B cell (primary cell): Measurements from ENCODE around the gene GALNT18. TPM values are rescaled to one million over a fixed set of nuclear protein-coding genes. Genes with fewer than 3 reads are reported as not detected.

Experiments used
- ATAC-seq: fragments of 200-7000 bp; cut with Tn5 transposase; one replicate; pipeline ENCODE4 v1.10.0; 2021; ENCODE audit warnings: low read depth, mild to moderate bottlenecking, moderate number of reproducible peaks, moderate library complexity
- CTCF ChIA-PET: fragments of 350-600 bp; sonication (Branson Sonifier 250); formaldehyde crosslinking; loops from one replicate; lab custom pipeline; 2021; ENCODE audit warnings: antibody characterized with exemption, inconsistent platforms; lab: Charles Lee
- POLR2A ChIA-PET: fragments of 350-600 bp; sonication (Branson Sonifier 250); formaldehyde crosslinking; loops from one replicate; lab custom pipeline; 2021; ENCODE audit warnings: antibody characterized with exemption; lab: Charles Lee
- DNase-seq: peaks from one replicate; pipeline ENCODE4 v3.0.0; 2013
- H2AFZ ChIP-seq: 2 replicates; pipeline ENCODE4 v1.6.1; 2012; ENCODE audit warnings: mild to moderate bottlenecking, low read depth, low read length; ENCODE audit not compliant: insufficient read depth, poor library complexity, severe bottlenecking
- H3K27ac ChIP-seq, 2 donors: 1 replicate in 1 of 2; 2 replicates in 1 of 2; pipeline ENCODE4 v1.5.1; 2012 to 2013; ENCODE audit warnings: low read length in 2 of 2, mild to moderate bottlenecking in 2 of 2, moderate library complexity in 1 of 2
- H3K27me3 ChIP-seq, 4 experiments: fragments of 200-600 bp in 1 of 4; sonication (generic) in 1 of 4; replicated peaks in 1 of 4; 1 replicate in 2 of 4; 2 replicates in 2 of 4; pipeline versions ENCODE4 v1.6.1 to v1.7.0; 2013 to 2016; ENCODE audit warnings: low read length in 3 of 4, mild to moderate bottlenecking in 2 of 4, mixed read lengths in 1 of 4, moderate library complexity in 1 of 4; ENCODE audit not compliant: insufficient read depth in 4 of 4, control insufficient read depth in 3 of 4; ENCODE audit errors: control extremely low read depth in 1 of 4
- H3K36me3 ChIP-seq, 2 experiments: replicated peaks in 1 of 2; 1 replicate in 1 of 2; 2 replicates in 1 of 2; pipeline versions ENCODE4 v1.6.1 to v1.7.1; 2013; ENCODE audit warnings: low read length in 1 of 2; ENCODE audit not compliant: insufficient read depth in 2 of 2, control insufficient read depth in 1 of 2; ENCODE audit errors: control extremely low read depth in 1 of 2, extremely low read depth in 1 of 2
- H3K4me1 ChIP-seq, 2 donors: fragments of 200-600 bp in 1 of 2; sonication (generic) in 1 of 2; 1 replicate in 1 of 2; 2 replicates in 1 of 2; pipeline versions ENCODE4 v1.5.1 to v1.6.1; 2013 to 2017; ENCODE audit warnings: low read length in 2 of 2; ENCODE audit not compliant: control insufficient read depth in 2 of 2, insufficient read depth in 2 of 2
- H3K4me2 ChIP-seq: replicated peaks from 2 replicates; pipeline ENCODE3; 2012; ENCODE audit warnings: mild to moderate bottlenecking, low read depth, low read length; ENCODE audit not compliant: poor library complexity, severe bottlenecking
- H3K4me3 ChIP-seq, 5 experiments: fragments of 200-600 bp in 1 of 5; sonication (generic) in 1 of 5; 1 replicate in 3 of 5; 2 replicates in 2 of 5; pipeline versions ENCODE4 v1.5.1 to v1.7.0; 2011 to 2016; ENCODE audit warnings: low read length in 4 of 5, mild to moderate bottlenecking in 4 of 5, low read depth in 2 of 5, control low read depth in 1 of 5, moderate library complexity in 1 of 5; ENCODE audit not compliant: insufficient read depth in 1 of 5; ENCODE audit errors: control extremely low read depth in 1 of 5, extremely low read depth in 1 of 5
- H3K79me2 ChIP-seq: fragments of 200-600 bp; sonication (generic); one replicate; pipeline ENCODE4 v1.6.0; 2016; ENCODE audit warnings: low read length; ENCODE audit not compliant: control insufficient read depth, insufficient read depth
- H3K9ac ChIP-seq: fragments of 200-600 bp; sonication (generic); 2 replicates; pipeline ENCODE4 v1.6.1; 2017; ENCODE audit warnings: mild to moderate bottlenecking, low read length, moderate library complexity
- H3K9me3 ChIP-seq, 3 donors: one replicate each; pipeline versions ENCODE4 v1.6.1 to v1.7.1; 2013; ENCODE audit warnings: low read length in 2 of 3; ENCODE audit not compliant: control insufficient read depth in 2 of 3, insufficient read depth in 1 of 3; ENCODE audit errors: control extremely low read depth in 1 of 3
- H4K20me1 ChIP-seq: 2 replicates; pipeline ENCODE4 v1.6.0; 2012; ENCODE audit warnings: mild to moderate bottlenecking, low read length; ENCODE audit not compliant: insufficient read depth, control insufficient read depth, poor library complexity, severe bottlenecking
- H3K27ac Mint-ChIP-seq: one replicate; pipeline ENCODE4 v1.8.0; 2021; ENCODE audit warnings: mixed read lengths
- H3K27me3 Mint-ChIP-seq: one replicate; pipeline ENCODE4 v1.8.0; 2021; ENCODE audit warnings: mixed read lengths
- H3K4me1 Mint-ChIP-seq: one replicate; pipeline ENCODE4 v1.8.0; 2021; ENCODE audit warnings: mixed read lengths
- H3K4me3 Mint-ChIP-seq: one replicate; pipeline ENCODE4 v1.8.0; 2021; ENCODE audit warnings: mixed read lengths
- H3K9me3 Mint-ChIP-seq: one replicate; pipeline ENCODE4 v1.8.0; 2022; ENCODE audit warnings: mixed read lengths; ENCODE audit not compliant: insufficient read depth
- CTCF ChIP-seq: fragments of 200-600 bp; IDR thresholded peaks from one replicate; pipeline ENCODE4 v1.8.0; 2022; ENCODE audit warnings: antibody characterized with exemption, mild to moderate bottlenecking
- EZH2 ChIP-seq: IDR thresholded peaks from 2 replicates; pipeline ENCODE4 v1.6.1; 2012; ENCODE audit warnings: borderline replicate concordance, low read depth, mild to moderate bottlenecking, moderate library complexity, low read length; ENCODE audit not compliant: insufficient read depth, poor library complexity, severe bottlenecking
- whole genome bisulfite sequencing: methylation state at CpG from one replicate; pipeline ENCODE4 v1.1.5; 2013; ENCODE audit warnings: missing lambda C conversion rate; ENCODE audit not compliant: insufficient coverage; 5-methylcytosine and 5-hydroxymethylcytosine counted together
- intact Hi-C: fragments of 100-400 bp; cut with micrococcal nuclease; formaldehyde crosslinking; loops from one replicate; pipeline ENCODE4 v1.10.0; 2022
- polyA plus RNA-seq: library from polyadenylated mRNA; depleted of rRNA; stranded (reverse); fragments of >200 nt; gene quantifications from 2 replicates; pipeline ENCODE4 v1.2.3, GENCODE V29; 2012
- total RNA-seq, 2 donors: library from RNA; stranded (reverse); fragments of 120-200 nt in 1 of 2; gene quantifications; 1 replicate in 1 of 2; 2 replicates in 1 of 2; pipeline versions ENCODE4 v1.2.3 to v1.2.4, GENCODE V29; 2013 to 2022

The GALNT18 gene
- total and polyA plus RNA-seq, 2 donors (not counting 1 experiment from before 2014, with no cell fraction given): not detected

- 78% methylated on average over 3 of the region's 5 CpGs for WGBS
Measured at GRCh38 chr11:11332141-11332710, 289.6 kb downstream of the GALNT18 start.

More at GRCh38 chr11:11332141-11332710, 289.6 kb downstream of the GALNT18 start:
- ChIA-PET POLR2A (no interaction called here), CTCF (no interaction called here)
- intact Hi-C loops: no loop called here
- no peaks in the 10 kb centered on the region for H3K9me3 Mint-ChIP-seq
- H3K4me1 ChIP-seq: no peaks in the 10 kb centered on the region
- H3K27ac ChIP-seq: no peak overlapping the region
- no peak overlapping the region for H3K4me2 ChIP-seq
- DNase-seq (no peak), ATAC-seq (no peak)
- H2AFZ ChIP-seq: no peak overlapping the region
- no peaks in the 10 kb centered on the region for H3K9me3 ChIP-seq
- H3K4me3 Mint-ChIP-seq: no peak overlapping the region
- no peaks in the 10 kb centered on the region for H3K27me3 ChIP-seq
- TF ChIP-seq EZH2 (no peak), CTCF (no peak)
- H3K4me1 Mint-ChIP-seq: no peaks in the 10 kb centered on the region
- H3K79me2 ChIP-seq: no peaks in the 10 kb centered on the region
- H3K36me3 ChIP-seq: no peaks in the 10 kb centered on the region
- H4K20me1 ChIP-seq: no peaks in the 10 kb centered on the region
- H3K27ac Mint-ChIP-seq: no peak overlapping the region
- no peak overlapping the region for H3K9ac ChIP-seq
- peaks cover 10% of the 10 kb centered on the region for H3K27me3 Mint-ChIP-seq
- H3K4me3 ChIP-seq: no peak overlapping the region
